HEK293T (cell line): Measurements from ENCODE around the gene GCC1.
A peak's percentile ranks its signal among the peaks of the same experiment; 100 is the strongest.

Experiments
- CTCF ChIA-PET: fragments of 350-600 bp; formaldehyde crosslinking; extraction: SDS; loops from one replicate; lab custom pipeline; 2021; ENCODE audit warnings: antibody characterized with exemption, inconsistent platforms; lab: Yijun Ruan, JAX
- POLR2A ChIA-PET: fragments of 350-600 bp; formaldehyde crosslinking; extraction: SDS; loops from one replicate; lab custom pipeline; 2020; ENCODE audit warnings: antibody characterized with exemption, inconsistent platforms; lab: Yijun Ruan, JAX
- DNase-seq: peaks from one replicate; pipeline ENCODE4 v3.0.0; 2012; ENCODE audit warnings: mixed read lengths; ENCODE audit errors: extremely low spot score
- ARNT ChIP-seq: fragments of 450-650 bp; IDR thresholded peaks from 2 replicates; pipeline ENCODE4 v1.6.1; 2017; ENCODE audit warnings: mild to moderate bottlenecking
- BHLHE40 ChIP-seq: fragments of 450-650 bp; IDR thresholded peaks from 2 replicates; pipeline ENCODE4 v1.6.1; 2016; ENCODE audit warnings: mild to moderate bottlenecking, moderate library complexity, borderline replicate concordance
- CTBP1 ChIP-seq: fragments of 450-650 bp; IDR thresholded peaks from 2 replicates; pipeline ENCODE4 v1.6.1; 2016; ENCODE audit warnings: borderline replicate concordance
- ELF4 ChIP-seq: fragments of 450-650 bp; IDR thresholded peaks from 2 replicates; pipeline ENCODE4 v1.6.1; 2017; ENCODE audit warnings: antibody characterized with exemption
- FOXA1 ChIP-seq: fragments of 450-650 bp; IDR thresholded peaks from 2 replicates; pipeline ENCODE4 v1.6.1; 2016; ENCODE audit warnings: mild to moderate bottlenecking
- FOXK2 ChIP-seq: fragments of 450-650 bp; IDR thresholded peaks from 2 replicates; pipeline ENCODE4 v1.6.1; 2016; ENCODE audit warnings: mild to moderate bottlenecking
- FOXM1 ChIP-seq: fragments of 450-650 bp; IDR thresholded peaks from 2 replicates; pipeline ENCODE4 v1.6.1; 2017; ENCODE audit warnings: mild to moderate bottlenecking, borderline replicate concordance
- HDGF ChIP-seq: fragments of 450-650 bp; IDR thresholded peaks from 2 replicates; pipeline ENCODE4 v1.6.1; 2017; ENCODE audit warnings: antibody characterized with exemption, borderline replicate concordance
- L3MBTL2 ChIP-seq: fragments of 450-650 bp; conservative IDR thresholded peaks from 2 replicates; pipeline ENCODE4 v1.6.1; 2016; ENCODE audit warnings: mild to moderate bottlenecking
- LEF1 ChIP-seq: fragments of 450-650 bp; IDR thresholded peaks from 2 replicates; pipeline ENCODE4 v1.6.1; 2017; ENCODE audit warnings: mild to moderate bottlenecking, borderline replicate concordance
- NFRKB ChIP-seq: fragments of 450-650 bp; IDR thresholded peaks from 2 replicates; pipeline ENCODE4 v1.6.1; 2016; ENCODE audit warnings: mild to moderate bottlenecking, moderate library complexity
- PKNOX1 ChIP-seq: fragments of 450-650 bp; IDR thresholded peaks from 2 replicates; pipeline ENCODE4 v1.6.1; 2016
- SP1 ChIP-seq: fragments of 450-650 bp; IDR thresholded peaks from 2 replicates; pipeline ENCODE4 v1.6.1; 2017
- SUZ12 ChIP-seq: fragments of 450-650 bp; IDR thresholded peaks from 2 replicates; pipeline ENCODE4 v1.6.1; 2016; ENCODE audit warnings: mild to moderate bottlenecking
- TARDBP ChIP-seq: fragments of 450-650 bp; IDR thresholded peaks from 2 replicates; pipeline ENCODE4 v1.6.1; 2016
- ZNF384 ChIP-seq: fragments of 450-650 bp; IDR thresholded peaks from 2 replicates; pipeline ENCODE4 v1.6.1; 2016

Gene GCC1

GRCh38 chr7:127585044-127585953 is at the start of gene GCC1:
TSS of gene GCC1 (minus strand) at chr7:127585596. CDS start at chr7:127585182, 414 bp downstream.
- POLR2A ChIA-PET, result interaction anchor here (0.7 to 1.5 kb wide), 4 partner anchors 8 to 624 kb away, joined by 3 to 7 read pairs (median 4); no protein-coding TSS in a partner anchor

GRCh38 chr7:127632276-127632910 is 47.0 kb upstream of the GCC1 start:
- TF ChIP-seq SP1 (no peak), FOXM1 (no peak), HDGF (no peak), LEF1 (no peak), L3MBTL2 (no peak), FOXK2 (no peak), ARNT (no peak), TARDBP (no peak)
- no peak for DNase-seq
- CTCF ChIA-PET, result no interaction called here
- POLR2A ChIA-PET, result no interaction called here

More at GRCh38 chr7:127585044-127585953, at the start of gene GCC1:
- CTCF ChIA-PET, result interaction anchor here (0.8 kb wide), 1 partner anchor 43 kb away, joined by 3 read pairs; no protein-coding TSS in a partner anchor
- peak; percentile 93 for DNase-seq
- TF ChIP-seq SP1 (no peak), SUZ12 (no peak), LEF1 (no peak), L3MBTL2 (peak; percentile 99), ELF4 (peak; percentile 65), TARDBP (no peak), FOXA1 (no peak)

GRCh38 chr7:127629268-127629854 is 44.0 kb upstream of the GCC1 start:
- CTCF ChIA-PET, result interaction anchor here (0.6 to 1.6 kb wide), 8 partner anchors 9 to 297 kb away, joined by 3 to 6 read pairs (median 4); partner anchors contain the start of genes ARF5 and GCC1
- POLR2A ChIA-PET, result no interaction called here
- DNase-seq, result peak; percentile 65
- TF ChIP-seq L3MBTL2, result no peak
- no peak for TF ChIP-seq FOXA1
- TF ChIP-seq TARDBP, result no peak
- 0 out of 2 replicates have a peak, but pooled peaks have one; percentile 5 for TF ChIP-seq ZNF384
- no peak for TF ChIP-seq BHLHE40

- TF ChIP-seq FOXA1, result no peak
- TF ChIP-seq SP1, result no peak
- CTCF ChIA-PET, result interaction anchor here (0.6 to 1.6 kb wide), 7 partner anchors 8 to 298 kb away, joined by 3 to 6 read pairs (median 4); partner anchors contain the start of genes ARF5 and GCC1
- POLR2A ChIA-PET, result no interaction called here
- no peak for DNase-seq
These were observed 43.0 kb upstream of the GCC1 start for GRCh38 chr7:127628445-127628844.

GRCh38 chr7:127625331-127625730 is 39.9 kb upstream of the GCC1 start:
- no peak for DNase-seq
- TF ChIP-seq SP1 (no peak), LEF1 (no peak), PKNOX1 (no peak), FOXK2 (no peak), ZNF384 (no peak), CTBP1 (no peak), FOXM1 (no peak), NFRKB (no peak), SUZ12 (no peak), BHLHE40 (no peak), L3MBTL2 (no peak), HDGF (no peak), ELF4 (no peak), TARDBP (no peak), FOXA1 (no peak), ARNT (no peak)
- POLR2A ChIA-PET, result no interaction called here
- CTCF ChIA-PET, result no interaction called here

- POLR2A ChIA-PET, result no interaction called here
- CTCF ChIA-PET, result interaction anchor here (0.5 to 1.4 kb wide), 3 partner anchors 9 to 147 kb away, joined by 3 to 4 read pairs (median 4); no protein-coding TSS in a partner anchor
- DNase-seq, result no peak
- TF ChIP-seq NFRKB, result no peak
- no peak for TF ChIP-seq FOXM1
- TF ChIP-seq ELF4, result no peak
- TF ChIP-seq BHLHE40, result no peak
- TF ChIP-seq ARNT, result no peak
- TF ChIP-seq HDGF, result no peak
- no peak for TF ChIP-seq FOXK2
These were observed 35.2 kb upstream of the GCC1 start for GRCh38 chr7:127620406-127621233.
